HEK293 (cell line): ENCODE results near the gene ZMYND15.

Source experiments
- CTCF ChIA-PET: fragments of 350-600 bp; formaldehyde crosslinking; extraction: SDS; loops from one replicate; lab custom pipeline; 2021; ENCODE audit warnings: antibody characterized with exemption; lab: Yijun Ruan, JAX
- POLR2A ChIA-PET: fragments of 300-600 bp; formaldehyde crosslinking; extraction: SDS; loops from one replicate; lab custom pipeline; 2020; ENCODE audit warnings: antibody characterized with exemption, inconsistent platforms; lab: Yijun Ruan, JAX
- H3K27ac ChIP-seq: fragments of 200-500 bp; sonication (Bioruptor generic); 2 replicates; pipeline ENCODE4 v1.5.1; 2014; ENCODE audit warnings: low read depth, low read length, control low read depth, inconsistent platforms; ENCODE audit errors: extremely low read depth
- H3K36me3 ChIP-seq, 2 experiments: fragments of 200-500 bp in 1 of 2; sonication (Bioruptor generic) in 1 of 2; 1 replicate in 1 of 2; 2 replicates in 1 of 2; pipeline ENCODE4 v1.5.1; 2014 to 2017; ENCODE audit warnings: inconsistent platforms in 2 of 2, low read length in 2 of 2; ENCODE audit not compliant: control insufficient read depth in 2 of 2, insufficient read depth in 1 of 2
- H3K4me1 ChIP-seq: fragments of 200-500 bp; sonication (Bioruptor generic); 2 replicates; pipeline ENCODE4 v1.5.1; 2014; ENCODE audit warnings: mild to moderate bottlenecking, low read length, inconsistent platforms; ENCODE audit not compliant: control insufficient read depth, insufficient read depth
- H3K4me3 ChIP-seq: 2 replicates; pipeline ENCODE4 v1.5.1; 2011; ENCODE audit warnings: low read depth, mild to moderate bottlenecking, control low read depth, low read length, moderate library complexity
- H3K9me3 ChIP-seq: fragments of 200-500 bp; sonication (Bioruptor generic); 2 replicates; pipeline ENCODE4 v1.5.1; 2014; ENCODE audit warnings: low read depth, low read length, inconsistent platforms; ENCODE audit not compliant: control insufficient read depth, insufficient read depth
- HOXA7 ChIP-seq: sonication (generic); formaldehyde crosslinking; IDR thresholded peaks from 2 replicates; pipeline ENCODE4 v1.8.1; 2022; ENCODE audit warnings: missing genetic modification reagents, borderline replicate concordance
- KLF7 ChIP-seq: fragments of 450-650 bp; formaldehyde crosslinking; IDR thresholded peaks from 2 replicates; pipeline ENCODE4 v1.5.1; 2016; ENCODE audit warnings: missing biosample characterization, missing genetic modification characterization, borderline replicate concordance
- SCRT1 ChIP-seq: fragments of 450-650 bp; formaldehyde crosslinking; IDR thresholded peaks from 2 replicates; pipeline ENCODE4 v1.5.1; 2016; ENCODE audit warnings: missing biosample characterization, missing genetic modification characterization, borderline replicate concordance
- YY1 ChIP-seq: fragments of 450-650 bp; formaldehyde crosslinking; IDR thresholded peaks from 2 replicates; pipeline ENCODE4 v1.5.1; 2018; ENCODE audit warnings: missing biosample characterization, missing genetic modification characterization
- ZBTB17 ChIP-seq: fragments of 450-650 bp; formaldehyde crosslinking; IDR thresholded peaks from 2 replicates; pipeline ENCODE4 v1.5.1; 2016; ENCODE audit warnings: missing biosample characterization, missing genetic modification characterization
- ZFHX2 ChIP-seq: fragments of 450-650 bp; formaldehyde crosslinking; conservative IDR thresholded peaks from 2 replicates; pipeline ENCODE4 v1.5.1; 2016; ENCODE audit warnings: missing biosample characterization, missing genetic modification characterization
- ZNF24 ChIP-seq: fragments of 450-650 bp; formaldehyde crosslinking; IDR thresholded peaks from 2 replicates; pipeline ENCODE4 v1.5.1; 2016; ENCODE audit warnings: missing biosample characterization, missing genetic modification characterization
- ZNF274 ChIP-seq, 2 experiments: fragments of 200-500 bp in 1 of 2; fragments of 450-650 bp in 1 of 2; sonication (Bioruptor generic) in 1 of 2; formaldehyde crosslinking in 1 of 2; IDR thresholded peaks; 2 replicates each; pipeline versions ENCODE4 v1.5.1 to v1.6.1; 2014 to 2016; ENCODE audit warnings: borderline replicate concordance in 1 of 2, inconsistent platforms in 1 of 2, low read length in 1 of 2, missing biosample characterization in 1 of 2, missing genetic modification characterization in 1 of 2
- ZNF292 ChIP-seq: fragments of 450-650 bp; formaldehyde crosslinking; IDR thresholded peaks from 2 replicates; pipeline ENCODE4 v1.5.1; 2016; ENCODE audit warnings: low read depth, missing biosample characterization, missing genetic modification characterization, borderline replicate concordance
- ZNF335 ChIP-seq: fragments of 450-650 bp; formaldehyde crosslinking; conservative IDR thresholded peaks from 2 replicates; pipeline ENCODE4 v1.5.1; 2016; ENCODE audit warnings: missing biosample characterization, missing genetic modification characterization
- ZNF354C ChIP-seq: fragments of 450-650 bp; formaldehyde crosslinking; IDR thresholded peaks from 2 replicates; pipeline ENCODE4 v1.5.1; 2016; ENCODE audit warnings: missing biosample characterization, missing genetic modification characterization, low read depth, borderline replicate concordance
- ZNF366 ChIP-seq: fragments of 450-650 bp; formaldehyde crosslinking; conservative IDR thresholded peaks from 2 replicates; pipeline ENCODE4 v1.5.1; 2016; ENCODE audit warnings: missing biosample characterization, missing genetic modification characterization
- ZNF37A ChIP-seq: fragments of 450-650 bp; IDR thresholded peaks from 2 replicates; pipeline ENCODE4 v1.5.1; 2018; ENCODE audit warnings: missing biosample characterization, missing genetic modification characterization
- ZNF423 ChIP-seq: fragments of 450-650 bp; formaldehyde crosslinking; IDR thresholded peaks from 2 replicates; pipeline ENCODE4 v1.5.1; 2016; ENCODE audit warnings: missing biosample characterization, missing genetic modification characterization
- ZNF449 ChIP-seq: fragments of 450-650 bp; formaldehyde crosslinking; IDR thresholded peaks from 2 replicates; pipeline ENCODE4 v1.5.1; 2017; ENCODE audit warnings: missing biosample characterization, mild to moderate bottlenecking, missing genetic modification characterization, moderate library complexity
- ZNF48 ChIP-seq: fragments of 450-650 bp; formaldehyde crosslinking; IDR thresholded peaks from 2 replicates; pipeline ENCODE4 v1.5.1; 2016; ENCODE audit warnings: missing biosample characterization, missing genetic modification characterization
- ZNF837 ChIP-seq: fragments of 450-650 bp; formaldehyde crosslinking; IDR thresholded peaks from 2 replicates; pipeline ENCODE4 v1.5.1; 2016; ENCODE audit warnings: missing biosample characterization, missing genetic modification characterization
- ZXDB ChIP-seq: fragments of 450-650 bp; formaldehyde crosslinking; IDR thresholded peaks from 2 replicates; pipeline ENCODE4 v1.5.1; 2016; ENCODE audit warnings: missing biosample characterization, missing genetic modification characterization

ZMYND15 gene

GRCh38 chr17:4751932-4752331 is 12.3 kb downstream of the ZMYND15 start:
- CTCF ChIA-PET = interaction anchor here (0.6 kb wide), 1 partner anchor 20 kb away, joined by 3 read pairs; the partner anchor contains the start of gene TM4SF5
- H3K27ac ChIP-seq = no peak overlapping the region

GRCh38 chr17:4753392-4753791 is 13.8 kb downstream of the ZMYND15 start:
- CTCF ChIA-PET = interaction anchor here (0.6 kb wide), 1 partner anchor 451 kb away, joined by 3 read pairs; no protein-coding TSS in a partner anchor
- POLR2A ChIA-PET = no interaction called here
- no peak overlapping the region for H3K4me3 ChIP-seq

More at GRCh38 chr17:4751932-4752331, 12.3 kb downstream of the ZMYND15 start:
- TF ChIP-seq ZBTB17 (tag by site-specific recombination) (no peak), ZNF24 (tag by site-specific recombination) (no peak), ZNF354C (tag by site-specific recombination) (no peak), ZNF292 (tag by site-specific recombination) (no peak), ZNF366 (tag by site-specific recombination) (no peak), ZNF274 (IDR thresholded peaks at IDR 0.05; ENCODE audit: low read length) (no peak), ZNF274 (tag by site-specific recombination; IDR thresholded peaks at IDR 0.05; ENCODE audit: borderline replicate concordance) (no peak), ZXDB (no peak), ZNF37A (no peak), ZNF449 (tag by site-specific recombination) (no peak)
- Histone ChIP-seq H3K4me3 (no peak overlapping the region), H3K4me1 (no peaks in the 10 kb centered on the region), H3K36me3 (no peaks in the 10 kb centered on the region), H3K9me3 (no peaks in the 10 kb centered on the region)
- POLR2A ChIA-PET = no interaction called here

GRCh38 chr17:4759776-4760236 is 20.2 kb downstream of the ZMYND15 start:
- Histone ChIP-seq H3K4me1 (no peaks in the 10 kb centered on the region), H3K4me3 (no peak overlapping the region), H3K9me3 (no peaks in the 10 kb centered on the region), H3K27ac (no peak overlapping the region)
- CTCF ChIA-PET = no interaction called here
- POLR2A ChIA-PET = no interaction called here
- TF ChIP-seq ZBTB17 (tag by site-specific recombination) = peak; percentile 23; the same call in 1 of the 2 replicates
- TF ChIP-seq ZNF48 = no peak
- TF ChIP-seq, all 188 proteins: peak for 1
- no peaks in the 10 kb centered on the region for H3K36me3 ChIP-seq

More at GRCh38 chr17:4753392-4753791, 13.8 kb downstream of the ZMYND15 start:
- Histone ChIP-seq H3K4me1 (no peaks in the 10 kb centered on the region), H3K9me3 (no peaks in the 10 kb centered on the region), H3K27ac (no peak overlapping the region), H3K36me3 (no peaks in the 10 kb centered on the region)
- no peak for TF ChIP-seq ZFHX2 (tag by site-specific recombination)
- TF ChIP-seq HOXA7 = no peak
- no peak for TF ChIP-seq ZNF837
- no peak for TF ChIP-seq SCRT1 (tag by site-specific recombination)
- TF ChIP-seq ZNF423 (tag by site-specific recombination) = no peak

GRCh38 chr17:4764595-4764994 is 25.0 kb downstream of the ZMYND15 start:
- POLR2A ChIA-PET = no interaction called here
- no peak overlapping the region for H3K4me3 ChIP-seq
- no peak for TF ChIP-seq KLF7 (tag by site-specific recombination)
- no peak for TF ChIP-seq ZNF335 (tag by site-specific recombination)
- no peak for TF ChIP-seq YY1 (tag by site-specific recombination)
- TF ChIP-seq, all 188 proteins: peak for 0
- Histone ChIP-seq H3K4me1 (no peaks in the 10 kb centered on the region), H3K27ac (no peak overlapping the region), H3K9me3 (no peaks in the 10 kb centered on the region), H3K36me3 (no peaks in the 10 kb centered on the region)
- CTCF ChIA-PET = interaction anchor here (0.5 to 1.6 kb wide), 5 partner anchors 9 to 199 kb away, joined by 3 to 5 read pairs (median 3); partner anchors contain the start of gene ARRB2
